Measurements from ENCODE around the gene FARS2. TPM values are rescaled to one million over a fixed set of nuclear protein-coding genes. Genes with fewer than 3 reads are reported as not detected.

Gene FARS2
- polyA plus RNA-seq, 1 donor (not counting 4 experiments of a cell fraction or from before 2014, with no cell fraction given): 21.3 TPM

DNA sequence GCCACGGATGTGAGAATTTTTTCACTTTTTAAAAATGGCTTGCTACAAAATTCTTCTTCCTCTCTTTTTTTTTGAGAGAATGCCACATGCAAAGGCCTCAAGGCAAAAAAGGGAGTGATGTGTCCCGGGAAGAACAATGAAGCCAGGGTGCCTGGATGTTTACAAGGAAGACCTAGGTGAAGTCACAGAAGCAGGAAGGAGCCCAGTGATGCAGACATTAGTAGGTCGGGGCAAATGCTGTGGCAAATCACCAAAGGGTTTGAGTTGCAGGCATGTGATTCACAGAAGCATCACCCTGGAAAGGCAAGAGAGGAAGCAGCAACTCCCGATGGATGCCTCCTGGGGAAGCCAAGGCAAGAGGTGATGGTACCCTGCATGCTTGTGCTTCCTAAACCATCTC is 46.8 kb downstream of the FARS2 start:
- Histone ChIP-seq H3K4me2 (ENCODE audit: control insufficient read depth, extremely low read depth, insufficient read depth, low read depth, low read length) (no peak overlapping the region), H2AFZ (ENCODE audit: control insufficient read depth, low read length) (no peak overlapping the region), H3K79me2 (ENCODE audit: control insufficient read depth, insufficient read depth, low read length) (peaks cover 8% of the 10 kb centered on the region), H3K4me1 (ENCODE audit: control insufficient read depth, extremely low read depth, insufficient read depth, low read length) (peaks cover 12% of the 10 kb centered on the region), H3K36me3 (ENCODE audit: control insufficient read depth in 2 of 2, extremely low read depth in 1 of 2, insufficient read depth in 2 of 2, low read length in 2 of 2) (no peaks in the 10 kb centered on the region), H3K9me3 (ENCODE audit: control insufficient read depth, low read depth, low read length) (no peaks in the 10 kb centered on the region), H3K9me1 (ENCODE audit: control insufficient read depth, extremely low read depth, insufficient read depth, low read length) (no peaks in the 10 kb centered on the region), H3K27ac (ENCODE audit: control insufficient read depth, insufficient read depth, low read length) (no peak overlapping the region), H3K9ac (ENCODE audit: control insufficient read depth, extremely low read depth, insufficient read depth, low read length) (no peak overlapping the region), H3K27me3 (ENCODE audit: control insufficient read depth, extremely low read depth, insufficient read depth, low read length) (no peaks in the 10 kb centered on the region), H4K20me1 (ENCODE audit: control insufficient read depth, extremely low read depth, insufficient read depth, low read length) (peaks cover 3% of the 10 kb centered on the region), H3K4me3 (ENCODE audit: control insufficient read depth in 2 of 3, extremely low read depth in 1 of 3, insufficient read depth in 2 of 3, low read depth in 1 of 3, low read length in 3 of 3) (no peak overlapping the region)
- TF ChIP-seq, protein P1, sequence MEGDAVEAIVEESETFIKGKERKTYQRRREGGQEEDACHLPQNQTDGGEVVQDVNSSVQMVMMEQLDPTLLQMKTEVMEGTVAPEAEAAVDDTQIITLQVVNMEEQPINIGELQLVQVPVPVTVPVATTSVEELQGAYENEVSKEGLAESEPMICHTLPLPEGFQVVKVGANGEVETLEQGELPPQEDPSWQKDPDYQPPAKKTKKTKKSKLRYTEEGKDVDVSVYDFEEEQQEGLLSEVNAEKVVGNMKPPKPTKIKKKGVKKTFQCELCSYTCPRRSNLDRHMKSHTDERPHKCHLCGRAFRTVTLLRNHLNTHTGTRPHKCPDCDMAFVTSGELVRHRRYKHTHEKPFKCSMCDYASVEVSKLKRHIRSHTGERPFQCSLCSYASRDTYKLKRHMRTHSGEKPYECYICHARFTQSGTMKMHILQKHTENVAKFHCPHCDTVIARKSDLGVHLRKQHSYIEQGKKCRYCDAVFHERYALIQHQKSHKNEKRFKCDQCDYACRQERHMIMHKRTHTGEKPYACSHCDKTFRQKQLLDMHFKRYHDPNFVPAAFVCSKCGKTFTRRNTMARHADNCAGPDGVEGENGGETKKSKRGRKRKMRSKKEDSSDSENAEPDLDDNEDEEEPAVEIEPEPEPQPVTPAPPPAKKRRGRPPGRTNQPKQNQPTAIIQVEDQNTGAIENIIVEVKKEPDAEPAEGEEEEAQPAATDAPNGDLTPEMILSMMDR (optimal IDR thresholded peaks at IDR 0.05 in 1 of 3, IDR thresholded peaks at IDR 0.05 in 1 of 3, conservative IDR thresholded peaks at IDR 0.05 in 1 of 3; ENCODE audit: extremely low read depth in 1 of 3, insufficient read depth in 2 of 3, low read length in 3 of 3): no peak
- TF ChIP-seq EZH2 (IDR thresholded peaks at IDR 0.05; ENCODE audit: low read length): no peak
- DNase-seq (ENCODE audit: low read depth, low spot score): peak; percentile 25
- dilution Hi-C loops (cut with MboI; ENCODE audit: extremely low pct_ligation_motif_present, low sequenced_read_pairs): no loop called here
- peak; percentile 73 for FAIRE-seq

DNA sequence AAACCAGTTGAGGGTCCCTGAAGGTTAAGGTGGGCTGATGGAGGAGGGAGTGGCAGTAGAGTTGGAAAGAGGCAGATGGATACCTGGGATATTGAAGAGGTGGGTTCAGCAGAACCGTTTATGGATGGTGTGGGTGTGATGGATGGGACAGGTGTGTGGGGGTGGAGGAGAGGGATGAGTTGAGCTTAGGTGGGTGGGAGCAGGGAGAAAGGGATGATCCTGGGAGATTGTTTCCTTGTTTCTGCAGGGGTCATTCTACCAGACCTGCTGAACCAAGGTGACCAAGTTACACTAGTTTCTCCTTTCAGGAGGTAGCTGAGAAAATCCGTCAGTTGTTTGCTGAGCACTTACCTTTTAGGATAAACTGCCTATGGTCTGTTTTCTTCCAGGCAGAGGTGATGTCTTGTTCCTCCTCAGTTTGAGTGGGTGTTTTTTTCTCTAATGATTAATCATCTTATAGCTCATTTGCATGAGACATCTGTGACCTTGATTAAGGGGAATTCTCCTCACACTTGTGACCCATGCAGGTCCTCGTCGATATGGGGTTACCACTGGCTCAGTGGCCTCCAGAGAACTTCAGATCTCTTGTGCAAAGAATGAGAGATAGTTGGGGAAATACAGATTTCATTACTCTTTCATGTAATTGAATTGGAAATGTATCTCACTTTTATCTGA is 53.0 kb downstream of the FARS2 start:
- no peak overlapping the region for H3K9ac ChIP-seq (ENCODE audit: control insufficient read depth, extremely low read depth, insufficient read depth, low read length)
- H4K20me1 ChIP-seq (ENCODE audit: control insufficient read depth, extremely low read depth, insufficient read depth, low read length): no peaks in the 10 kb centered on the region
- H3K27me3 ChIP-seq (ENCODE audit: control insufficient read depth, extremely low read depth, insufficient read depth, low read length): no peaks in the 10 kb centered on the region
- dilution Hi-C loops (cut with MboI; ENCODE audit: extremely low pct_ligation_motif_present, low sequenced_read_pairs): no loop called here
- H3K4me3 ChIP-seq (ENCODE audit: control insufficient read depth in 2 of 3, extremely low read depth in 1 of 3, insufficient read depth in 2 of 3, low read depth in 1 of 3, low read length in 3 of 3): no peak overlapping the region
- no peak overlapping the region for H3K27ac ChIP-seq (ENCODE audit: control insufficient read depth, insufficient read depth, low read length)
- no peak for FAIRE-seq
- no peaks in the 10 kb centered on the region for H3K9me1 ChIP-seq (ENCODE audit: control insufficient read depth, extremely low read depth, insufficient read depth, low read length)
- no peaks in the 10 kb centered on the region for H3K79me2 ChIP-seq (ENCODE audit: control insufficient read depth, insufficient read depth, low read length)
- H3K36me3 ChIP-seq (ENCODE audit: control insufficient read depth in 2 of 2, extremely low read depth in 1 of 2, insufficient read depth in 2 of 2, low read length in 2 of 2): no peaks in the 10 kb centered on the region
- TF ChIP-seq, protein P1 (optimal IDR thresholded peaks at IDR 0.05 in 1 of 3, IDR thresholded peaks at IDR 0.05 in 1 of 3, conservative IDR thresholded peaks at IDR 0.05 in 1 of 3; ENCODE audit: extremely low read depth in 1 of 3, insufficient read depth in 2 of 3, low read length in 3 of 3): no peak
- TF ChIP-seq EZH2 (IDR thresholded peaks at IDR 0.05; ENCODE audit: low read length): no peak
- DNase-seq (ENCODE audit: low read depth, low spot score): no peak
- H3K4me2 ChIP-seq (ENCODE audit: control insufficient read depth, extremely low read depth, insufficient read depth, low read depth, low read length): no peak overlapping the region
- H3K4me1 ChIP-seq (ENCODE audit: control insufficient read depth, extremely low read depth, insufficient read depth, low read length): no peaks in the 10 kb centered on the region
- no peaks in the 10 kb centered on the region for H3K9me3 ChIP-seq (ENCODE audit: control insufficient read depth, low read depth, low read length)
- no peak overlapping the region for H2AFZ ChIP-seq (ENCODE audit: control insufficient read depth, low read length)
